Ascending aorta (tissue), 2 donors: ENCODE results near the gene RTKN. TPM values are rescaled to one million over a fixed set of nuclear protein-coding genes. Genes with fewer than 3 reads are reported as not detected.

Experiments used
- DNase-seq, 2 donors: peaks; one replicate each; pipeline ENCODE4 v3.0.0-alpha.2; 2019; ENCODE audit warnings: low spot score in 2 of 2
- H3K27ac ChIP-seq, 2 donors: fragments of 200-600 bp; sonication (generic); one replicate each; pipeline ENCODE4 v1.5.1; 2016 to 2017; ENCODE audit warnings: mild to moderate bottlenecking in 1 of 2
- H3K27me3 ChIP-seq: fragments of 200-600 bp; sonication (generic); one replicate; pipeline ENCODE4 v1.5.1; 2017
- H3K36me3 ChIP-seq, 2 donors: fragments of 200-600 bp; sonication (generic); one replicate each; pipeline ENCODE4 v1.5.1; 2016
- H3K4me1 ChIP-seq, 2 donors: fragments of 200-600 bp; sonication (generic); one replicate each; pipeline ENCODE4 v1.5.1; 2016 to 2017; ENCODE audit warnings: mild to moderate bottlenecking in 1 of 2
- H3K4me3 ChIP-seq, 2 donors: fragments of 200-600 bp; sonication (generic); one replicate each; pipeline ENCODE4 v1.5.1; 2016 to 2017; ENCODE audit warnings: mild to moderate bottlenecking in 1 of 2
- H3K9me3 ChIP-seq, 2 donors: fragments of 200-600 bp; sonication (generic); one replicate each; pipeline ENCODE4 v1.5.1; 2016
- CTCF ChIP-seq, 3 experiments: fragments of 200-600 bp in 2 of 3; fragments of 450-650 bp in 1 of 3; sonication (generic) in 2 of 3; IDR thresholded peaks; one replicate each; pipeline ENCODE4 v1.5.1; 2016 to 2019; ENCODE audit warnings: antibody characterized with exemption in 3 of 3, mild to moderate bottlenecking in 1 of 3, moderate library complexity in 1 of 3
- intact Hi-C: fragments of 100-400 bp; cut with DNase I; formaldehyde crosslinking; loops from one replicate; pipeline ENCODE4 v1.15.1; 2023
- total RNA-seq: library from RNA; depleted of rRNA; stranded (reverse); fragments of >200 nt; gene quantifications from one replicate; pipeline ENCODE4 v1.1.0, GENCODE V29; 2016

RTKN gene
- total RNA-seq, 1 donor from 2014 or later, result 9.5 TPM

- peaks cover 25 to 36% of the 10 kb centered on the region in 2 donors for H3K36me3 ChIP-seq
- DNase-seq, result no peak
- H3K4me3 ChIP-seq, result no peak overlapping the region
- no peaks in the 10 kb centered on the region for H3K27me3 ChIP-seq
- intact Hi-C loops, result loop anchor here (2.0 kb wide), 1 partner anchor 15 kb away; no protein-coding TSS in a partner anchor
- peaks cover 9 to 29% of the 10 kb centered on the region in 2 donors for H3K4me1 ChIP-seq
- H3K9me3 ChIP-seq, result no peaks in the 10 kb centered on the region
- no peak for TF ChIP-seq CTCF (IDR thresholded peaks at IDR 0.05)
- H3K27ac ChIP-seq, result no peak overlapping the region
Measured at GRCh38 chr2:74375838-74376237, 65.9 kb downstream of the RTKN start.

Other genes with a start within 250 kb of the RTKN start
- gene MTHFD2, start 243.3 kb downstream of the RTKN start, total RNA-seq, result 31.7 TPM
- 0.11 TPM for gene SLC4A5, start 98.5 kb downstream of the RTKN start, total RNA-seq
- 152 TPM for gene DCTN1, start 61.6 kb downstream of the RTKN start, total RNA-seq
- gene C2orf81, start 20.3 kb downstream of the RTKN start, total RNA-seq, result 10.3 TPM
- gene WDR54, start 20.2 kb downstream of the RTKN start, total RNA-seq, result 5.5 TPM
- gene INO80B, start 13.2 kb upstream of the RTKN start, total RNA-seq, result 79.4 TPM
- 18.1 TPM for gene WBP1, start 16.5 kb upstream of the RTKN start, total RNA-seq
- gene MOGS, start 23.4 kb upstream of the RTKN start, total RNA-seq, result 71.9 TPM
- gene MRPL53, start 30.7 kb upstream of the RTKN start, total RNA-seq, result 37.7 TPM
- 16.5 TPM for gene CCDC142, start 41.1 kb upstream of the RTKN start, total RNA-seq
- gene TTC31, start 41.1 kb upstream of the RTKN start, total RNA-seq, result 19.5 TPM
- gene LBX2, start 57.7 kb upstream of the RTKN start, total RNA-seq, result 3.0 TPM
- not detected for gene PCGF1, start 65.8 kb upstream of the RTKN start, total RNA-seq
- gene TLX2, start 72.5 kb upstream of the RTKN start, total RNA-seq, result not detected
- gene DQX1, start 84.3 kb upstream of the RTKN start, total RNA-seq, result not detected
- 120 TPM for gene AUP1, start 87.8 kb upstream of the RTKN start, total RNA-seq
- gene HTRA2, start 88.0 kb upstream of the RTKN start, total RNA-seq, result 80.1 TPM
- gene LOXL3, start 112.0 kb upstream of the RTKN start, total RNA-seq, result 19.8 TPM
- gene DOK1, start 112.8 kb upstream of the RTKN start, total RNA-seq, result 68.1 TPM
- gene M1AP, start 206.4 kb upstream of the RTKN start, total RNA-seq, result not detected
- gene SEMA4F, start 212.3 kb upstream of the RTKN start, total RNA-seq, result 0.32 TPM